ENCODE data around the gene KIF5C.

The KIF5C gene

DNA sequence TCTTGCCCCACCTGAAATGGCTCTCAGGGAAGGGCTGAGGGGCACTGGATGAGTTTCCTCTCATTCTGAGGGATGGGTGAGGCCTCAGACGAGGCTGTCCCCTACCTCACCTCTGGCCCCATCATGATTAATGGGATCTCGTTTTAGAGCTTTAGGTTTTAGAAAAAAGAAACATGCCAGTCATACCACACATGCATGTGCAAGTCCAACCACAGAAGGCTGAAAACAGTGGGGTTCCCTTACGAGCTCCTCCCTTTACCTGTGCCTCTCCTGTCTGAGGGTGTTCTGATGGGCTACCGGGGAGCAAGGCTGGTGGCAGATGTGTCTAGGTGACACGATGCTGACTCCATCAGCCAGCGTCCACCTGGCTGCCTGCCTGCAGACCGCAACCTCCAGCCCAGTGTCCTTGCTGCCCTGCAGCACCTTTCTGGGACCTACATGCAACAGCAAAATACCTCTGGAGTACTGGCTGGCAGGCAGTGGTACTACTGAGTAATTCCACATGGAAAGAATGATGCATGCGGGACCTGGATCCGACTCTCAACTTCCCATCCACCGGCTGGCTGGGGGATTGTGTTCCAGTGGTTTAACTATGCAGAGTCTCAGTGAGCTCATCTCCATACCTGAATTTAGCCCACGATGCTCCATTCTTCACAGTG, 154.4 kb downstream of the KIF5C start:
- H3K36me3 ChIP-seq: no peaks in the 10 kb centered on the region

DNA sequence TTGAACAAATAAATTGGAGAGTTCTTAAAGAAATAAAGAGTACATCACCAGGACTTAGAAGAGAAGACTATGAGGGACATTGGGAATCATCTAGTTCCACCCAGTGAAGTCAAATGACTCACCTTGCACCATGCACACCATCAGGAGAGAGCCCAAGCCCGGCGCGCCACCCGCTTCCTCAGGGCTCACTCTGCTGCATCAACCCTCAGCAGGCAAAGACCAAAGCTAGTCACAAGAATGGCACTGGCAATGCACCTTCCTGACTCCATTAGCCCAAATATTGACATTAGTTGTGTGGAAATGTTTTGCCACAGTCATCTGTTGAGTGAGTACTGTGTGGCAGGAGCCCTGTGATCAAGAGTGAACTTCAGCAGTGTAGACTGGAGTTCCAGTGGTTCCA, 156.4 kb downstream of the KIF5C start:
- no peaks in the 10 kb centered on the region for H3K9me3 ChIP-seq
- no peak overlapping the region for H3K4me3 ChIP-seq (ENCODE audit: low read depth in 1 of 2, low read length in 1 of 2)
- H3K27ac ChIP-seq: no peak overlapping the region
- TF ChIP-seq, protein P1, sequence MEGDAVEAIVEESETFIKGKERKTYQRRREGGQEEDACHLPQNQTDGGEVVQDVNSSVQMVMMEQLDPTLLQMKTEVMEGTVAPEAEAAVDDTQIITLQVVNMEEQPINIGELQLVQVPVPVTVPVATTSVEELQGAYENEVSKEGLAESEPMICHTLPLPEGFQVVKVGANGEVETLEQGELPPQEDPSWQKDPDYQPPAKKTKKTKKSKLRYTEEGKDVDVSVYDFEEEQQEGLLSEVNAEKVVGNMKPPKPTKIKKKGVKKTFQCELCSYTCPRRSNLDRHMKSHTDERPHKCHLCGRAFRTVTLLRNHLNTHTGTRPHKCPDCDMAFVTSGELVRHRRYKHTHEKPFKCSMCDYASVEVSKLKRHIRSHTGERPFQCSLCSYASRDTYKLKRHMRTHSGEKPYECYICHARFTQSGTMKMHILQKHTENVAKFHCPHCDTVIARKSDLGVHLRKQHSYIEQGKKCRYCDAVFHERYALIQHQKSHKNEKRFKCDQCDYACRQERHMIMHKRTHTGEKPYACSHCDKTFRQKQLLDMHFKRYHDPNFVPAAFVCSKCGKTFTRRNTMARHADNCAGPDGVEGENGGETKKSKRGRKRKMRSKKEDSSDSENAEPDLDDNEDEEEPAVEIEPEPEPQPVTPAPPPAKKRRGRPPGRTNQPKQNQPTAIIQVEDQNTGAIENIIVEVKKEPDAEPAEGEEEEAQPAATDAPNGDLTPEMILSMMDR (IDR thresholded peaks at IDR 0.05): no peak
- H3K4me1 ChIP-seq (ENCODE audit: control insufficient read depth in 1 of 2, insufficient read depth in 1 of 2, low read depth in 1 of 2, low read length in 1 of 2): peaks cover 7 to 14% of the 10 kb centered on the region in 2 experiments
- H3K36me3 ChIP-seq: no peaks in the 10 kb centered on the region
- peaks cover 8% of the 10 kb centered on the region for H3K27me3 ChIP-seq

More for the DNA sequence above, 154.4 kb downstream of the KIF5C start:
- Histone ChIP-seq H3K27me3 (no peaks in the 10 kb centered on the region), H3K9me3 (no peaks in the 10 kb centered on the region), H3K27ac (no peak overlapping the region), H3K4me3 (ENCODE audit: low read depth in 1 of 2, low read length in 1 of 2) (no peak overlapping the region), H3K4me1 (ENCODE audit: control insufficient read depth in 1 of 2, insufficient read depth in 1 of 2, low read depth in 1 of 2, low read length in 1 of 2) (peaks cover 7 to 14% of the 10 kb centered on the region in 2 experiments)
- TF ChIP-seq, protein P1 (IDR thresholded peaks at IDR 0.05): no peak

DNA sequence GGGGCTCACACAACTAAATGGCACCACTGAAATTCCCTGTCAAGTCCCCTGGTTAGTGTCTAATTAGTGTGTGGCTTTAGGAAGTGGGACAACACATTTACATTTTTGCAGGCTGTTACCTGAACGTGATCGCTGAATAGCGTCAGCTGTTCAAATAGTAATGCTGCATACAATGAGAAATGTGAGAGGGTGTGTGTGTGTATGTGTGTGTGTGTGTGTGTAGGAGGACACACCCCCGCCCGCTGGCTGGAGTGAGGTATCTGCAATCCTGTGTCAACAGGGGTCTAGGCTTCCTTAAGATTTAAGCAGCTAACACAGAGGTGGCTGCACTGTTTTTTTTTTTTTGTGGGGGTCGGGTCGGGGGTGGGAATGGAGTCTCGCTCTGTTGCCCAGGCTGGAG, 158.7 kb downstream of the KIF5C start:
- no peaks in the 10 kb centered on the region for H3K36me3 ChIP-seq
- H3K4me1 ChIP-seq (ENCODE audit: control insufficient read depth in 1 of 2, insufficient read depth in 1 of 2, low read depth in 1 of 2, low read length in 1 of 2): peaks cover 4 to 6% of the 10 kb centered on the region in 2 experiments
- TF ChIP-seq, protein P1 (IDR thresholded peaks at IDR 0.05): no peak

DNA sequence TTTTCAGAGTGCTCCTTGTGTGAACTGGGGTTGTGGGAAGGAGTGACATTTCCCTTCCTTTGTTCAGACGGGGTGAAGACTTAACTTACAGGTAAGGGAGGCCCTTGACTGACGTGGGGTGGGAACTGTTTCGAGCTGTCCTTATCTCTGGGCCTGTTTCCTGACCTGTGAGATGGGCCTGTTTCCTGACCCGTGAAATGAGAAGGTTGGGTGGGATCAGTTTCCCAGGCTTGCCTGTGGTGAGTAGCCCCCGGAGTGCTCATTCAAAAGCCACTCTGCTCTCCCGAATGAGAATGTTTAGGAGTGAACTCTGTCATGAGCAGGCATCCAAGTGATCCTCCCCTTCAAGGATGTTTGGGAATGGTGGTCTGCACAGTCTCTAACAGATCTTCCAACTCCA, 159.4 kb downstream of the KIF5C start:
- H3K27me3 ChIP-seq: peaks cover 38% of the 10 kb centered on the region
- no peaks in the 10 kb centered on the region for H3K9me3 ChIP-seq
- TF ChIP-seq, protein P1 (IDR thresholded peaks at IDR 0.05): no peak
- H3K4me3 ChIP-seq (ENCODE audit: low read depth in 1 of 2, low read length in 1 of 2): no peak overlapping the region
- H3K27ac ChIP-seq: no peak overlapping the region
- peaks cover 9 to 12% of the 10 kb centered on the region in 2 experiments for H3K4me1 ChIP-seq (ENCODE audit: control insufficient read depth in 1 of 2, insufficient read depth in 1 of 2, low read depth in 1 of 2, low read length in 1 of 2)
- no peaks in the 10 kb centered on the region for H3K36me3 ChIP-seq

More for the DNA sequence above, 158.7 kb downstream of the KIF5C start:
- H3K4me3 ChIP-seq (ENCODE audit: low read depth in 1 of 2, low read length in 1 of 2): no peak overlapping the region
- peaks cover 31% of the 10 kb centered on the region for H3K27me3 ChIP-seq
- no peaks in the 10 kb centered on the region for H3K9me3 ChIP-seq
- H3K27ac ChIP-seq: no peak overlapping the region

DNA sequence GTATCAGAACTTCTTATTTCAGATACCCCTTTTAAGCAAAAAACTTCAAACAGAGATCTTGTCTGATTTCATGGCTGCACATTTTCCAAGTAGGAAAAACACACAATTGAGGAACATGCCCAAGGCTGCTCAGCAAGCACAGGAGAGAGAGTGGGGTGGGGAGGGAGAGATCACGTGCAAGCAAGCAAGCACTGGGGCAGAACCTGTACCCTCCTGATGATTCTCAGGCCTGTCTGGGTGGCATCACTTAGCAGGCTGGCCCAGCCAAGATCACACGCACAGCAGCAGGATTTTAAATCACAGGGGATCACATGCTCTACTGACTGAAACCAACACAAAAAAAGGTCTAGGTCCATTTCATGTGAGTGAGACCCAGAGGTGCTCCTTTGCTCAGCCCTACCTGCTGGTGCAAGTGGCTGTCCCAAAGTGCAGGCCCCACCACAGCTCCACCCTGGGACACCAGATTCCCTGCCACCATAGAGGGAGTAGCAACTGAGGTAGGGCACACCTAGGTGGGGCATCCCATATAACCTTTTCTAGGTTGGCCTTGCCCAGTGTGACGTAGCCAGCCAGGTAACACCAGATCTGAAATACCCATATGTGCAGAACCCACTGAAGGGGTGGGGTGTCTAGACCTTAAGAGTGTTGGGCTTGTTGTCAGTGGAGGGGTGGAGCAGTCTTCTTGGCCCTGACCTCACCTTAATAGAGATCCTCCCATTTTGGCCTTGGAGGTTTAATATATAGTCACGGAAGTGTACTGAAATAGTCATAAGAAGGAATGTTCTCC, 161.7 kb downstream of the KIF5C start:
- TF ChIP-seq, protein P1 (IDR thresholded peaks at IDR 0.05): no peak
- Histone ChIP-seq H3K4me1 (ENCODE audit: control insufficient read depth in 1 of 2, insufficient read depth in 1 of 2, low read depth in 1 of 2, low read length in 1 of 2) (peaks cover 9 to 12% of the 10 kb centered on the region in 2 experiments), H3K4me3 (ENCODE audit: low read depth in 1 of 2, low read length in 1 of 2) (no peak overlapping the region), H3K9me3 (no peaks in the 10 kb centered on the region), H3K27ac (no peak overlapping the region), H3K36me3 (no peaks in the 10 kb centered on the region), H3K27me3 (peaks cover 60% of the 10 kb centered on the region)

Data from neutrophil (primary cell).